ENCODE data around the gene NXN.
A peak's percentile ranks its signal among the peaks of the same experiment; 100 is the strongest.
"Not testable (repeated sequence)": the region's sequence is repeated elsewhere in the genome, so short reads cannot be mapped to it uniquely, and the experiment has no call there.

The NXN gene

DNA sequence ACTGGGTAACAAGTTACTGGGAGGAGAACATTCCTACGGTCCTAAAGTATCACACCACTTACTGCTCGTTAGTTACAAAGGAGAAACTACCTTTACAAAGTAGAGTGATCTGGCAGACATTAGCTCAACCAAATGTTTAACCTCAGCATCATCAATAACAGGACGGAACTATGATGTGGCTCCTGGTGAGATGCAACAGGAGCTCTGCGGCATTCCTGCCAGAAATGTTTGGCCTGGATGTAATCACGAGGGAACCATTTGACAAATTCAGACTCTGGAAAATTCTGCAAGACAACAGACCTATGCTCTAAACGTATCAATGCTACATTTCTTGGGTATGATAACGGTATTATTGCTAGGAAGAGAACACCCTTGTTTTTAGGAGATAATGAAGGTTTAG lies 117.0 kb downstream of the NXN start:
- DNase-seq (ENCODE audit: low read depth), result no peak

DNA sequence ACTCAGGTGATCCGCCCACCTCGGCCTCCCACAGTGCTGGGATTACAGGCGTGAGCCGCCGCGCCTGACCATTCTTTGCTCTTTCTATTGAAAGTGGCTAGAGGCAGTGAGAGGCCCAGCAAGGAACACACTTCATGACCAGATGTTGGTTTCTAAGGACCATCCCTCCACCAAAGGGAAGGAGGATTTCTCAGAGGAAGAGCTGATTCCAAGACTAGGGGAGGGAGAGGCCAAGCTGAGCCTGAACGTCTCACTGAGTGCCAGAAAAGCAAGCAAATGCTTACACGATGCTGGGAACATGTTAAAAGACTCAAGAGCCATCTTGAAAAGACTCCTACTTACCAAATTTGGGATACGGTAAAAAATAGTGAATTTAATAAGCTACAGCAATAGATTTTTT lies 118.2 kb downstream of the NXN start:
- DNase-seq (ENCODE audit: low read depth), result no peak

DNA sequence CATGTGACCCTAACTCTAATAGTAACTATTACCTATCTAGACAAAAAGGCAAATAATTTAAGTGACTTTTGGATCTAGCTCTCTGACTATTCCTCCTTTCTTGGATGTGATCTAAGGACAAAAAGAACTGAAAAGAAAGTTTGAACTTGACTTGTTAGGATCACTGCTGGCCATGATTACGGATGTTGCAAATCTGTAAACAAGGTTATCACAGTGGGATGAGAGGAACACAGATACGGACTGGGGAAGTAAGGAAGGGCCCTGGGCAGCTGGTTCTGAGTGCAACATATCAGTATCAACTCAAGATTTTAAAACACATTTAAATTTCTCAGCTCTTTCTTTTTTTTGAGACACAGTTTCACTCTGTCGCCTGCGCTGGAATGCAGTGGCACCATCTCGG lies 118.8 kb downstream of the NXN start:
- no peak for DNase-seq (ENCODE audit: low read depth)

GRCh38 chr17:859824-860195 lies 119.8 kb downstream of the NXN start:
- peak; percentile 61 for DNase-seq (ENCODE audit: low read depth)

DNA sequence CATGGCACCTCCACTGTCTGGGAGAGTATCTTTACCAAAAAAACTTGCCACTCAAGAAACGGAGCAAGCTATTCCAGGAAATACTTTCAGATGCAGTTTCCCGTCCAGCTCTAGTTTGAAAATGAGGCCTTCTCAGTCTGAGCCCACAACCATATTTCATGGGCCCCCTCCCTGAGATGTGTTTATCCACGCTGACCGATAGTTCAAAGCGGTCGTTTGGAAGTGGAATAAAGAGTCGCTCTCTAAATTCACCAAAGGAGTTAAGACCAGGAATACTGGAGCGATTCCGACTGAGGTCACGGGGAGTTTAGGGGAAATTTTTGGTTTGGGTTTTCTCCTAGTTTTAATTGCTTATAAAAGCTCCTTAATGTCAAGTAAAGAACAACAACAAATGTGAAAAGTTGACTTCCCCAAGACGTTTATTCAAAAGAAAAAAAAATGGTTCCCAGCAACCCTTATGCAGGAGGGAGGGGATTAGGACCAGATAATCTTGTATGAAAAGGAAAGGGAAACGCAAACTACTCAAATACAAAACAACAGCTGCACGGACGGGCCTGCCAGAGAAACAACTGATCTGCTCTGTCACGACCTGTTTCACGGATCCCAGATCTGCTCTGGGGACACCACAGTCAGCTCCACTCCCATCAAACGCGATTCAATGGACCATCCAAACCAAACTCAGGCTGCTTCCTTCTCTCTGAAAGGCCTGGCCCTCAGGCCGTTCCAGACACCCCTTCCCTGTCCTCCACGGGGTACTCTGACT lies 120.3 kb downstream of the NXN start:
- no peak for DNase-seq (ENCODE audit: low read depth)

DNA sequence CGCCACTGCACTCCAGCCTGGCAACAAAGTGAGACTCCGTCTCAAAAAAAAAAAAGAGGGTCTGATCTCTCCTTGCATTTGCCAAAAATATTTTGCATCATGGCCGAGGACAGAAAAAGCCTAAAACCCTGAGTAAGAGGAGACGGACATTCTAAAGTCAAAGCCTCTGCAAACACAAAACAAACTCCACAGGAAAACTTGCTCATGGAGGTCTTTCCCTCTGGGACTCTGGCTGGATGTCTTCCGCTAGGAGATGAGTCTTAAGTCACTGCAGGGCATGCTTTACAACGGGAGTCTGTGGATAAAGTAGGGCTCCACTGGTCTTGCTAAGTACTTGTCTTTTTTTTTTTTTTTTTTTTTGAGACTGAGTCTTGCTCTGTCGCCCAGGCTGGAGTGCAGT lies 123.4 kb downstream of the NXN start:
- DNase-seq (ENCODE audit: low read depth), result no peak

- DNase-seq (ENCODE audit: low read depth), result no peak
Observed at GRCh38 chr17:855569-855968, 124.0 kb downstream of the NXN start.

DNA sequence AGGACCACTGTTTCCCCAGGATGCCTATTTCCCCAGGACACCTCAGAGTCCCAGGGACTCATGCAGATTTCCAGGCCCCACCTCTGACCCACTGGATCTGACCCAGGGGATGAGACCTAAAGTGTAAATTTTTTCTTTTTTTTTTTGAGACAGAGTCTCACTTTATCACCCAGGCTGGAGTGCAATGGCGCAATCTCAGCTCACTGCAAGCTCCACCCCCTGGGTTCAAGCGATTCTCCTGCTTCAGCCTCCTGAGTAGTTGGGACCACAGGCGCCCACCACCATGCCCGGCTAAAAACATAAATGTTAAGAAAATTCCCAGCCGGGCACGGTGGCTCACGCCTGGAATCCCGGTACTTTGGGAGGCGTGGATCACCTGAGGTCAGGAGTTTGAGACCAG lies 126.7 kb downstream of the NXN start:
- DNase-seq (ENCODE audit: low read depth), result not testable (repeated sequence)

DNA sequence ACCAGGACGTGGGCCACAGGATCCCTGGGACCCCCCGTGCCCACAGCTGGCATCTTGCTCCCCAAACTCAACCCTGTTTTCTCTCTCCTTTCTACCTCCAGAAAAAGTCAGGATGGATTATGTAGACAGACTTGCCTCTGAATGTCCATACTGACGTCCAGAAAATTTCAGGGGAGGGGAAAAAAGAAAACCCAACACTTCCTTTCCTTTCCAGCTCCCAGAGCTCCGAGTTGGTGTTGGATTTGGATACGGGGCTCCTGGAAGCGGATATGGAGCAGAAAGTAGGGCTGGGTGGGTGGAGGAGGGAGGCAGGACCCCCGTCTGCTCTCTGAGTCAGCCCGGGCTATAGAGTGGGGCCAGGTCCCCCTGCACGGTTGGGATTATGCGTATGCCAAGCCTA lies 127.2 kb downstream of the NXN start:
- DNase-seq (ENCODE audit: low read depth), result no peak

DNA sequence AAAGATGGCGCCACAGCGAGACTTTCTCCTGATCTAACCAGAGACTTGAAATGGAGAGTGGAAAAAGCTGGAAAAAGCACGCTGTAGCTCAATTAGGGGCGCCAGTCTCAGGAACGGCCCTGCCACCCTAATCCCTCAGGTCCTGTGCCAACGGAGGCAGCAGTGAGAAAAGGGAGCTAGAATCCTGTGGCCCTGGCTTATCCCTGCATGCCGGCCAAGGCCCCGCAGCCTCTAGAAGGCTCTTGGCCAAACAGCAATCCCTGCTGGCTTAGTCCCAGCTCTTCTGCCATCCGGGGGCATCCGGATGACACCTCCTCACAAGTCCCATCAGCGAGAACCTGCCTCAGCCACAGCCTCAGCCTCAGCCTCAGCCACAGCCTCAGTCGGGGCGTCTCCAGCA lies 127.7 kb downstream of the NXN start:
- DNase-seq (ENCODE audit: low read depth), result no peak

GRCh38 chr17:850851-851763 lies 128.5 kb downstream of the NXN start:
- DNase-seq (ENCODE audit: low read depth), result peak; percentile 53

DNA sequence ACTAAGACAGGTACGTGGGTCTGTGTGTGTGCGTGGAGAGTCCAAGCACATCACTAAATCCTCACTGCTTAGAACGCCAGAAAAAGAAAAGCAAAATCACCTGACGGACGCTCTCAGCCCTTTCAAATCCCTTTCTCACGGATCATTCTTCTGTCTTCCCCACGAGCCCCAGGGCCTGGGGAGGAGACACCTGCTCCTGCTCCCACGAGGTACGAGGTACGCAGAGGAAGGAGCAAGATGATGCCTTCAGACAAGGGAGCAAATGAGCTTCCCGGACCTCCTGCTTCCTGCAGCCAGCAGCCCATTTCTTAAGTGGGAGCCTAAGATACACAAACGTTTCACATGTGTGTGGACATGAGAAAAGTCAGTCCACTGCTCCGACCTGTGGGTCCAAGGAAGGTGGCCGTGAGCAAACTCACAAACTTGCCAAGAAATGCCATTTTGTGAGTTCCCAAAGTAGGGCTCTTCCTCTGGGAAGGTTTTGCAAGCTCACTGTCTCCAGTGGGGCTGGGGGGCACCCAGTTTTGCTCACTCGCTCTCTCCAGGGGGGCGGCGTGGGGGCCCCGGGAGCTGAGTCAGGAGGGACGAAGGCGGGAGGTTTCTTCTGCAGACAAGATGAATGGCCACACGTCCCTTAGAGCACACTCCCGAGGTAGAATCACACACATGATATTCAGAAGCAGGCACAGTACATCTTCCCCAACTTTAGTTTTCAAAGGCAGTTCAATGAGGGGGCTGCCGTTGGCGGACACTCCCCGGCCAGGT lies 129.3 kb downstream of the NXN start:
- DNase-seq (ENCODE audit: low read depth), result no peak

- DNase-seq (ENCODE audit: low read depth), result no peak
Observed at GRCh38 chr17:848402-848801, 131.2 kb downstream of the NXN start.

GRCh38 chr17:846901-847843 lies 132.4 kb downstream of the NXN start:
- DNase-seq (ENCODE audit: low read depth), result no peak

GRCh38 chr17:841313-841712 lies 138.3 kb downstream of the NXN start:
- no peak for DNase-seq (ENCODE audit: low read depth)

GRCh38 chr17:838486-838885 lies 141.1 kb downstream of the NXN start:
- no peak for DNase-seq (ENCODE audit: low read depth)

DNA sequence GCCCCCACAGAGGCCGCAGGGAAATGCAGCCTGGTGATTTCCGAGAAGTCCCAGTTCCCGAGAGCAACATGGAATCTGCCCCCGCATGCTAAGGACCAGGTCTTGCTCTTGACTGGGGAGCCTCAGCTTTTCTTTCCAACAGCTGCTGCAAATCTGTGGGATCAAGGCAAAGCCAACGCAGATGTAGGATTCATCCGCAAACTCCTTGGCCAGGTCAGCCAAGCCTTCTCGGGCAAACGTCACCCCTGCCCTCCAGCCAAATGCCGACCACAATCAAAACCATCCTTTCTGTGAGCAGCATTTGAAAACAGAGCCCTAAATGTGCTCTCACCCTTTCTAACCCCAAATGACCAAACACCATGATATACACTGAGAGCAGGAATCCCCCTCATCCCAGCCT lies 143.4 kb downstream of the NXN start:
- peak; percentile 87 for DNase-seq (ENCODE audit: low read depth)

DNA sequence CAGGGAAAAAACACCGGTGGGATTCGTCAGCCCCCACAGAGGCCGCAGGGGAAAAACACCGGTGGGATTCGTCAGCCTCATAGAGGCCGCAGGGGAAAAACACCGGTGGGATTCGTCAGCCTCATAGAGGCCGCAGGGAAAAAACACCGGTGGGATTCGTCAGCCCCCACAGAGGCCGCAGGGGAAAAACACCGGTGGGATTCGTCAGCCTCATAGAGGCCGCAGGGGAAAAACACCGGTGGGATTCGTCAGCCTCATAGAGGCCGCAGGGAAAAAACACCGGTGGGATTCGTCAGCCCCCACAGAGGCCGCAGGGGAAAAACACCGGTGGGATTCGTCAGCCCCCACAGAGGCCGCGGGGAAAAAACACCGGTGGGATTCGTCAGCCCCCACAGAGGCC lies 143.9 kb downstream of the NXN start:
- DNase-seq (ENCODE audit: low read depth), result not testable (repeated sequence)

DNA sequence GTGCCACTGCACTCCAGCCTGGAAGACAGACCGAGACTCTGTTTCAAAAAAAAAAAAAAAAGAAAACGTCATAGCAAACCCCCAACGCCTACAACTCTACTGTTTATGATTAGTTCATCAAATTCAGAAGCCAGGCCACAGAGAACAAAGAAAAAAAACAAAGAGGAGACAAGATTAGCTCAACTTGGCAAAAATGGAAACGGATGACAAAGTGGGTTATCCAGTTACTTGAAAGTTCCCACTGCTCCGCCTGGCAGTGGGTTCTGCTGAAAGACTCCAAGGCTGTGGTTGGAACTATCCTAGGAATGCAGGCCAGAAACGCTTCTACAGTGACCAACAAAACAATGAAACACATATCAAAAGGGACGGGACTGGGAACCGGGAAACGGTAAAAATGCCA lies 144.3 kb downstream of the NXN start:
- DNase-seq (ENCODE audit: low read depth), result peak; percentile 95

GRCh38 chr17:834136-834535 lies 145.4 kb downstream of the NXN start:
- DNase-seq (ENCODE audit: low read depth), result no peak

DNA sequence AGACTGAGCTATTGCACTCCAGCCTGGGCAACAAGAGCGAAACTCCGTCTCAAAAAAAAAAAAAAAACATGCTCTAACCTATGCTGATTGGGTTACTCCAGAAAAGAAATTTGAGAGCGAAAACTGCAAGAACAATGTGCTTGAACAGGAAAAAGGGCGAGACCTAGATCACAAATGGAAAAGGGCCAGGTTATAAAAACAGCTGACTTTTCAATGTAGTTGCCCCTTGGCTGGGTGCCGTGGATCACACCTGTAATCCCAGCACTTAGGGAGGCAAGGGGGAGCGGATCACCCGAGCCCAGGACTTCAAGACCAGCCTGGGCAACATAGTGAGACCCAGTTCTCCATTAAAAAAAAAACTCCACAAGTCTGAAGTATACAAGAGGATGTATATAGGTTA lies 148.6 kb downstream of the NXN start:
- no peak for DNase-seq (ENCODE audit: low read depth)

GRCh38 chr17:830381-830780 lies 149.2 kb downstream of the NXN start:
- DNase-seq (ENCODE audit: low read depth), result no peak

Measured in ELR (cell line).